GM21529 (cell line): ENCODE results near the gene KIR3DL2.
"Not testable (repeated sequence)": the region's sequence is repeated elsewhere in the genome, so short reads cannot be mapped to it uniquely, and the experiment has no call there.

ENCODE experiments used
- ATAC-seq: cut with Tn5 transposase; IDR thresholded peaks from one replicate; pipeline ENCODE4 v1.9.1; 2021; ENCODE audit not compliant: unreplicated experiment

KIR3DL2 gene

DNA sequence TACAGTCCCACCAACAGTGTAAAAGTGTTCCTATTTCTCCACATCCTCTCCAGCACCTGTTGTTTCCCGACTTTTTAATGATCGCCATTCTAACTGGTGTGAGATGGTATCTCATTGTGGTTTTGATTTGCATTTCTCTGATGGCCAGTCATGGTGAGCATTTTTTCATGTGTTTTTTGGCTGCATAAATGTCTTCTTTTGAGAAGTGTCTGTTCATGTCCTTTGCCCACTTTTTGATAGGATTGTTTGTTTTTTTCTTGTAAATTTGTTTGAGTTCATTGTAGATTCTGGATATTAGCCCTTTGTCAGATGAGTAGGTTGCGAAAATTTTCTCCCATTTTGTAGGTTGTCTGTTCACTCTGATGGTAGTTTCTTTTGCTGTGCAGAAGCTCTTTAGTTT, 13.2 kb downstream of the KIR3DL2 start:
- not testable (repeated sequence) for ATAC-seq

DNA sequence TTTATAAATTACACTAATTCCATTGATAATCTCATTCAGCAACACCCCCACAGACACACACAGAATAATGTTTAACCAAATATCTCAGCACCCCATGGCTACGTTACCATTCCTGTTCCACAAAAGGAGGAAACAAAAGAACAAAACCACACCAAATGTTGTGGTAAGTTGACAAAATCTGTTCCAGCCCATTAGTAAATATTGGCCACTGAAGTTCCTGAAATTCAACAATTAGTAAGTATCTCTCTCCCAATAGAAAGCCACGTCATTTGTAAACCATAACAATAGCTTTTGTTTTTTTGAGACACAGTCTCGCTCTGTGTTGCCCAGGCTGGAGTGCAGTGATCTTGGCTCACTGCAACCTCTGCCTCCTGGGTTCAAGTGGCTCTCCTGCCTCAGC, 21.5 kb downstream of the KIR3DL2 start:
- ATAC-seq, result no peak

DNA sequence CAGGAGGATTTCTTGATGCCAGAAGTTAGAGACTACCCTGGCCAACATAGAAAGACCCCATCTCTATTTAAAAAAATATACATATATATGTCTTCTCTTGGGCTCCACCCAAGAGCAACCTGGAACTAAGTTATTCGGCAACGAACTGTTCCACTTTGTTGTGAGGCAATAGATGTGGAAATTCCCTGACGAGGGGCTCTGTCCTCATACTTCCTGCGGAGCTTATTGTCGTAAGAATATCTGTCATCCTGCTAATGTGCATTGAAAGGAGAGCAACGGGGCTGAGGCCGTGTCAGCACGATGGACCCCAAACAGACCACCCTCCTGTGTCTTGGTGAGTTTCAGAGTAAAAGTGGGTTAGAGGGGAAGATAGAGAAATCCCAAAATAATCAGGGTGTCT, 23.7 kb downstream of the KIR3DL2 start, which contains the start of gene FCAR:
Gene FCAR (plus strand): TSS at position 246 of the 400 bp plus-strand sequence. CDS start 55 bp downstream, at position 301.
- no peak for ATAC-seq

DNA sequence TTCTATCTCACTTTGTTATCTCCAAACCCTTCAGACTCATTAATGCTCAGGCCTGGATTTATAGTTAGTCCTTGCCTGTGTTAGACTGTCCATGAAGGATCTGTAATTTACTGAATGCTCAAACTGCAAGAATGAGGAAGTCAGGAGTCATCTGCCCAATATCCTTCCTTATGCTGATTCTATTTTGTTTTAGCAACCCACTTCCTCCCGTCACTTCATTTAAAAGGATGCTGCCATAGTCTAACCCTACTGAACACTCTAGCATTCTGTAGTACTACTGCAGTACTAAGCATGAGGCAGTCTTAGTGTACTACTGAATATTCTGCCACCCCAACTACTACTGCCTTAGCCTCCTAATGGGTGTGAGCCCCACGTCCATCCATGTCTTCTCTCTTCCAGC, 25.3 kb downstream of the KIR3DL2 start:
- ATAC-seq, result no peak

DNA sequence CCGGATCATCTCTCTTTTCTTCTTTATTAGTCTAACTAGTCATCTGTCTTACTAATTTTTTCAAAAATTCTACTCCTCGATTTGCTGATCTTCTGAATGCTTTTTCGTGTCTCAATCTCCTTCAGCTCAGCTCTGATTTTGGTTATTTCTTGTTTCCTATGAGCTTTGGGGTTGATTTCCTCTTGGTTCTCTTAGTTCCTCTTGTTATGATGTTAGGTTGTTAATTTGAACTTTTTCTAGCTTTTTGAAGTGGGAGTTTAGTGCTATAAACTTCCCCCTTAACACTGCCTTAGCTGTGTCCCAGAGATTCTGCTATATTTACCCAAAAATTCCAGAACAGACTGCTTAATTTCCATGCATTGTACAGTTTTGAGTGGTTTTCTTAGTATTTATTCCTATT, 27.2 kb downstream of the KIR3DL2 start:
- ATAC-seq, result no peak

DNA sequence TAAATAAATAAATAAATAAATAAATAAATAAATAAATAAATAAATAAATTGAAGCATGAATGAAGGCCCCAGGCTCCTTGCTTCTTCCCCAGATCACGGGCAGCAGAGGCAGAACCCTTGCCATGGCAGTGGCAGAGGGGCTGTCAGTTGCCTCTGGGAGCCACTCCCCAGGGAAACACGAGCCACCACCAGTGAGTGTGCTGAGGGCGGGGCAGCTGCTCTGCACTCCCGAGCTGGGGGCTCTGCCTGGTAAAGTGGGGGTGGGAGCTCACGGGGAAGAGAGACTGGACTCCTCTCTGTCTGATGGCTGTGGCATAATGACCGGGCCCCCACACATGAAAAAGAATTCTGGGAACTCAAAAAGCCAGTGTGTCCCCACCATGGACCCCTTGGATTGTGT, 31.6 kb downstream of the KIR3DL2 start:
- ATAC-seq, result no peak

DNA sequence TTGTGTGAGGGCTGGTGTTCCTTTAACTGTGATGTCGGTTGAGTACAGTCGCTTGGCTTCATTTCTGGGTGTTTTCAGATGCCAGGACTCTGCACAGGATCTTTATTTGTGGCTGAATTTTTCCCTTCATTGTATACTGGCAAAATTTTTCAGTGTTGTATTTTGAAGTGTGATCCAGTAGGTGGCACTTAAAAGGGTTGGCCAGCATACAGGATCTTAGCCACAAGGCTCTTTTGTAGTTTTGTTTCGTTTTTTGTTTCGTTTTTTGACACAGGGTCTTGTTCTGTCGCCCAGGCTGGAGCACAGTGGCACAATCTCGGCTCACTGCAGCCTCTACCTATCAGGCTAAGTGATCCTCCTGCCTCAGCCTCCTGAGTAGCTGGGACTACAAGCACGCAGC, 32.5 kb downstream of the KIR3DL2 start:
- ATAC-seq, result no peak

DNA sequence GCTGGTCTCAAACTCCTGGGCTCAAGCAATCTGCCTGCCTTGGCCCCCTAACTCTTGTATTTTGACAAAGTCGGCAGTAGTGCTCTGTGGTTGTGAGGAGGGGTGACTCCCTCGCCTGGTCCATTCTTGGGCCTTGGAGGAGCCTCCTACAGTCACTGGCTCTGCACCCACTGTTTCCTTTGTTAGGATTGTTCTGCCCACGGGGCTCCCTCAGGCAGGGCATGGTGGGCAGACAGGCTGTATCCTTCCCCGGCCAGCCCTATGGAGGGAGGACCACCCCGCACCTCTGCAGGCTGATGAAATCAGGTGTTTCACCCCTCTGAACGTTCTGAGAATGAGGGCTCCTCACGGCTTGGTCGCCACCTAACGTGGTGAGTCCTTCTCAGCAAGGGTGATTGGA, 33.0 kb downstream of the KIR3DL2 start:
- ATAC-seq, result no peak

DNA sequence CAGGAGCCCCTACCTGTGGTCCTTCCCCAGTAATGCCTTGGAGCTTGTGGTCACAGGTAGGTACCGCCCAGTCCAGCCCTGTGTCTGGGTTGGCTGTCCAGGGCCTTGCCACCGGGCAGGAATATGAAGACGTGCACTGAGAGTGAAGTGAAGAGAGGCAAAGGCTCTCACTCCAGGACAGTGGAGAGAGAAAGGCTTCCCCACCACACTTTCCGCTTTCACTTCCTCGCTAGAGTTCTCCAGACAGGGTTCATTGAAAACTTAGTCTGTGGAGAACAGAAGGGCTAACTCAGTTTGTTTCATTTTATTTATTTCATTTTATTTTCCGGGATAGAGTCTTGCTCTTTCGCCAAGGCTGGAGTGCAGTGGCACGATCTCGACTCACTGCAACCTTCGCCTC, 38.0 kb downstream of the KIR3DL2 start:
- no peak for ATAC-seq

DNA sequence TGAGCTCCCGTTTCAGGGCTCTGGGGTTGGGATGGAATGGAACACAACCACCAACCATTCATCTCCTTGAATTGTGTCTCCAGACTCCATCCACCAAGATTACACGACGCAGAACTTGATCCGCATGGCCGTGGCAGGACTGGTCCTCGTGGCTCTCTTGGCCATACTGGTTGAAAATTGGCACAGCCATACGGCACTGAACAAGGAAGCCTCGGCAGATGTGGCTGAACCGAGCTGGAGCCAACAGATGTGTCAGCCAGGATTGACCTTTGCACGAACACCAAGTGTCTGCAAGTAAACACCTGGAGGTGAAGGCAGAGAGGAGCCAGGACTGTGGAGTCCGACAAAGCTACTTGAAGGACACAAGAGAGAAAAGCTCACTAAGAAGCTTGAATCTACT, 39.3 kb downstream of the KIR3DL2 start:
- ATAC-seq, result no peak

DNA sequence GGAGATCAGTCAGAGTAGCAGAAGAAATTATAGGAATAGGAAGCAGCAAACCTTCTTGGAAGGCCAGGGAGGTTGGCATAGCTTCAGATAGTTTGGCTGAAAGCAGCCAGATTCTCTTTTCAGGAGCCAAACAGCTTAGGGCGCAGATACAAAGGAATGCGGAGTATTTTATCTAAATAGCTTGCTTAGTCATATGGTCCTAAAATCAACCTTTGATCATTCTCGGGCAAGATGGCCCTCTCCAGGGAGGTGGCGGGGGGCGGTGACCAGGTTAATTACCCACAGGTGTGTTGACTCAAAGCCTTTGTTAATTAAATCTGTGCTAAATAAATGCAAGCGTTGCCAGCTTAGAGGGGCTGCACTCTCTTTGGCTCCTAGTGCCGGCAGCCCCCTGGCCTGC, 43.2 kb downstream of the KIR3DL2 start:
- no peak for ATAC-seq

DNA sequence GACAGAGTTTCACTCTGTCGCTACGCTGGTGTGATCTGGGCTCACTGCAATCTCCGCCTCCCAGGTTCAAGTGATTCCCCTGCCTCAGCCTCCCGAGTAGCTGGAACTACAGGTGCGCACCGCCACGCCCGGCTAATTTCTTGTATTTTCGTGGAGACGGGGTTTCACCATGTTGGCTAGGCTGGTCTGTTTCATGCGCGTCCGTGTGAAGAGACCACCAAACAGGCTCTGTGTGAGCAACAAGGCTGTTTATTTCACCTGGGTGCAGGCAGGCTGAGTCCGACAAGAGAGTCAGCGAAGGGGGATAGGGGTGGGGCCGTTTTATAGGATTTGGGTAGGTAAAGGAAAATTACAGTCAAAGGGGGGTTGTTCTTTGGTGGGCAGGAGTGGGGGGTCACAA, 43.9 kb downstream of the KIR3DL2 start:
- ATAC-seq, result not testable (repeated sequence)

DNA sequence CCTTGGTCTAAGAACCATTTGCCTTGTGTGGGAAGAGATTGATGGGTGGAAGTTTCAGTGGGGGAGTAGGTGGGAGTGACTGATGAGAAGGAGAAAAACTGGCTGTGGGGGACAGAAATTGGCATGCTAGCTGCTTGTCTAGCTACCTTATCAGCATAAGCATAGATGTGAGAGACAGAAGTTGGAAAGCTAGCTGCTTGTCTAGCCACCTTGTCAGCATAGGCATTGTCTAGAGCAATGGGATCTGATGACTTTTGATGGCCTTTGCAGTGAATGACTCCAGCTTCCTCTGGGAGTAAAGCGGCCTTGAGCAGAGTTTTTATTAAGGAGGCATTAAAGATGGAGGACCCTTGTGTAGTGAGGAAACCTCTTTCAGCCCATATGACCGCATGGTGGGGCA, 45.8 kb downstream of the KIR3DL2 start:
- no peak for ATAC-seq

DNA sequence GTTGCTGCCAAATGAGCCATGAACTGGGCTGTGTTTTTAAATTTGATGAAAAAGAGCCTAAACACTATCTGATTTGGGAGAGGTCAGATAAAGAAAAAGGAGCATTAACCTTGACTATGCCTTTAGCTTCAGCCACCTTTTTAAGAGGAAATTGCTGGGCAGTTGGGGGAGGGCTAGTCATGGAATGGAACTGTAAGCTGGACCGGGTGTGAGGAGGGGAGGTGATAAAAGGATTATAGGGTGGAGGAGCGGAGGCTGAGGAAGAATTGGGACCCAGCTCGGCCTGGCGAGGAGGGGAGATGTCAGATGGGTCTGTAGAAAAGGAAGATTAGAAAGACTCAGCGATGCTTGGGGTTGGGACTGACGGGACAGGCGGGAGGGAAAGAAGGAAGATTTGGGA, 48.4 kb downstream of the KIR3DL2 start:
- ATAC-seq, result not testable (repeated sequence)

DNA sequence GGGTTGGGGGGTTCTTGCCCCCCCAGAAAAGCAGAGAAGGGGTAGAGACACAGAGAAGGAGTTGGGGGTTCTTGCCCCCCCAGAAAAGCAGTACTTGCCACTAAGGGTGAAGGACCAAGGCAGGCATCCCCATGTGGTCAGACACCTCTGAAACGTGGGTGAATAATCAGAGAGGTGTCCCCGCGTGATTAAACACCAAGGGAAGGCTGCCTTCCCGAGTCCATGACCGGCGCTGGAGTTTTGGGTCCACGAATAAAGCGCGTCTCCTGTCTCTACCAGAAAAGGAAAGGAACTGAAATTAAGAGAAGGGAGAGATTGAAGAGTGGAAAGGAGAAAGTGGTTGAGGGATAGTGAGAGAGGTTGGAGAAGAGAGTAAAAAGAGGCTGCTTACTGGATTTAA, 49.4 kb downstream of the KIR3DL2 start:
- not testable (repeated sequence) for ATAC-seq

DNA sequence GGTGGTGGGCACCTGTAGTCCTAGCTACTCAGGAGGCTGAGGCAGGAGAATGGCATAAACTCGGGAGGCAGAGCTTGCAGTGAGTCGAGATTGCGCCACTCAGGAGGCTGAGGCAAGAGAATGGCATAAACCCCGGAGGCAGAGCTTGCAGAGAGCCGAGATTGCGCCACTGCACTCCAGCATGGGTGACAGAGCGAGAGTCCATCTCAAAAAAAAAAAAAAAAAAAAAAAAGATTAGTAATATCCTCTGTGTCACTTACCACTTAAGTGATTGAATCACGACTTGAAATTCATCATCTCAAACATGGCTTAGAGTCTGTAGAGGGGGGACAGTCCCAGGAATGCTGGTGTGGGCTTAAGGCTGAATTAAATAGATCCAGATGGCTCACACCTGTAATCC, 50.9 kb downstream of the KIR3DL2 start:
- ATAC-seq, result not testable (repeated sequence)

DNA sequence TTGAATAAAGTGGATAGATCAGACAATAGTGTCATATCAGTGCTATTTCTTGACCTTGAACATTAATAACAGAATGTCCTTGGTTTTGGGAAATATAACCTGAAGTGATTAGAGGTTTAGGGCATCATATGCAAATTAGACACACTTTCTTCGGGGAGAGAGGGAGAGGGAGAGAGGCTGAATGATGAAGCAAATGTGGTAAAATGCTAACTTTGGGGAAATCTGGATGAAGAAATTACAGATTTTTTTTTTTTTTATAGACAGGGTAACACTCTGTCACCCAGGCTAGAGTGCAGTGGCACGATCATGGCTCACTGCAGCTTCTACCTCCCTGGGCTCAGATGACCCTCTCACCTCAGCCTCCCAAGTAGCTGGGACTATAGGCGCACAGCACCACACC, 51.8 kb downstream of the KIR3DL2 start:
- ATAC-seq, result no peak

DNA sequence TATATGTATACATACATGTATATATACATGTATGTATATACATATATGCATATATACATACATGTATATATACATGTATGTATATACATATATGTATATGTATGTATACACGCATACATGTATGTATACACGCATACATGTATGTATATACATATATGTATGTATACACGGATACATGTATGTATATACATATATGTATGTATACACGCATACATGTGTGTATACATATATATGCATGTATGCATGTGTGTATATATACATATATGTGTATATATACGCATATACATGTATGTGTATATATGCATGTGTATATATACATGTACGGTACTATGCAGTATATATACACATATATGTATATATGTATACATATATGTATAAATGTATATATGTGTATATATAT, 53.1 kb downstream of the KIR3DL2 start:
- ATAC-seq, result no peak

DNA sequence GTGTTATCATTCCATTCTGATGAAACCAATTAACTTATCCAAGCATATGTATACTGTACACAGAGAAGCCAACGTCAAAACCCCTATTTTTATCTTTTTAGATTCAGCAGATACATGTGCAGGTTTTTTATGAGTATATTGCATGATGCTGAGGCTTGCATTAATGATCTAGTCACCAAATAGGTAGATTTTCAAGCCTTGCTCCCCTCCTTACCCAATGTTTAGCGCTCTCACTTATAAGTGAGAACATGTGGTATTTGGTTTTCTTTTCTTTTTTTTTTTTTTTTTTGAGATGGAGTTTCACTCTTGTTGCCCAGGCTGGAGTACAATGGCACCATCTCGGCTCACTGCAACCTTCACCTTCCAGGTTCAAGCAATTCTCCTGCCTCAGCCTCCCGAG, 54.0 kb downstream of the KIR3DL2 start:
- ATAC-seq, result not testable (repeated sequence)

DNA sequence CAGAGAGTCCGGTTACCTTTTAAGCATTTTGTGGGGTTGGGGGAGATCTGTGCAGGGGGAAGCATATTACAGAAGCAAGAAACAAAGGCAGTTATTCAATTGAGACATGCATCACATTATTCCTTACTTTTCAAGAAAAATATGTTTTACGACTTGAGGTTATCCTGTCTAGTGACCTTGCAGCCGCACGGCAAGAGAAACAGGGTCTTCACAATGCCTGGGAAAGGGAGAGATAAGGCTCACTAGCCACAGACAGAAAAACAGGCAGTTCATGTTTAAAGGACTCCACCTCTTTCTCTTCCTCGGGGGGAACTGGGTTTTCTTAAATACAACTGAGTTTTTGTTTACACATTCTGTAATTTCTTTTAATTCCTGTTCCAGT, 55.2 kb downstream of the KIR3DL2 start:
- ATAC-seq, result no peak

DNA sequence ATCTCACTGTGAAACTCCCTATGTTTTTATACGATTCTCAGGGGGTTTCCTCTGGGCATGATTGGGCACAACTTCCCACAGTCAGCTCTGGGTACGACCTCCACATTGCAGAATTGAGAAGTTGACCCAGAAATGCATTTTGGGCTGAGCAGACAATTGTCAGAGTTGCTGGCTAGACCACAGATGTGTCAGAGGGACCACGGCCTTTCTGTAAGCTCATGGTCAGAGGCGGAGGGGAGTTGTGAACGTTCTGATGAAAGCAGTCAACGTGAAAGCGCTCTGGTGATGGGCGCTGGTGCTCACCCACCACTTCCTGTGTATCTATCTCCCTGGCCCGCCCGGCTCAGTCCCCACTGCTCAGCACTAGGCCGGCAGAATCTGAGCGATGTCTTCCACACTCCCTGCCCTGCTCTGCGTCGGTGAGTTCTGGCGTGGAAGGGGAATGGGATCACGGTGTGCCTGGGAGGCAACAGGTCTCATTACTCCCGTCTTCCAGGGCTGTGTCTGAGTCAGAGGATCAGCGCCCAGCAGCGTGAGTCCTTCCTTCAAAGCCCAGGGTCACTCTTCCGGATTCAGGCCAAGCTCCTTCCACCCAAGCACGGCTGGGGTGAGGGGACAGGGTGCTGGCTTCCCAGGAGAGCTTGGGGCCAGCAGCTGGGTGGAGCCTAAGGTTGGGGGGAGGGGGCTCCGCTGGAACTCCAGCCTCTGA, 55.7 kb downstream of the KIR3DL2 start, which contains the start of gene NCR1:
Gene NCR1 (plus strand): TSS at position 346 of the 709 bp plus-strand sequence. CDS start 40 bp downstream, at position 386.
- ATAC-seq, result no peak

DNA sequence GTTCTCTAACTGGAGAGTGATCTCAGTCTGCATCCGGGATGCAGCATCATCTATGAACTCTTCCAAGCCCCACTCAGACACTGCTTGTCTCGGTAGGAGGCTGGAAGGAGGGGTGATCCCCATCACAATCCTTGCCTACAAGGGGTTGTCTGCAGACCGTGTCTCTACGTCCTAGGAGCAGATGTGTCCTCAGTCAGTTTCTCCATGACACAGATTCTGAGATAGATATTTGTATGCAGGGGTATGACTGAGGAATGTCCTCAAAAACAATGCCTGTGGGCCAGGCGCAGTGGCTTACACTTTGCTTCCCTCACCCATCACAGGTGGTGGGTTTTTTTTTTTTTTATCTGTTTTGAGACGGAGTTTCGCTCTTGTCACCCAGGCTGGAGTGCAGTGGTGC, 56.6 kb downstream of the KIR3DL2 start:
- ATAC-seq, result no peak

DNA sequence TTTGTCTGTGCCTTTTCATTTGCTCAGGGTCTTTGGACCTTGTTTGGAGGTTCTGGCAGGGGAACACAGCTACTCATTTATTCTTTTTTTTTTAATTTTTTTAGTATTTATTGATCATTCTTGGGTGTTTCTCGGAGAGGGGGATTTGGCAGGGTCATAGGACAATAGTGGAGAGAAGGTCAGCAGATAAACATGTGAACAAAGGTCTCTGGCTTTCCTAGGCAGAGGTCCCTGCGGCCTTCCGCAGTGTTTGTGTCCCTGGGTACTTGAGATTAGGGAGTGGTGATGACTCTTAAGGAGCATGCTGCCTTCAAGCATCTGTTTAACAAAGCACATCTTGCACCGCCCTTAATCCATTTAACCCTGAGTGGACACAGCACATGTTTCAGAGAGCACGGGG, 57.7 kb downstream of the KIR3DL2 start:
- ATAC-seq, result not testable (repeated sequence)
